Hepatocyte (in vitro differentiated cells): ENCODE results near the gene IL2RA. TPM values are rescaled to one million over a fixed set of nuclear protein-coding genes. Genes with fewer than 3 reads are reported as not detected.
"Not testable (repeated sequence)": the region's sequence is repeated elsewhere in the genome, so short reads cannot be mapped to it uniquely, and the experiment has no call there.

Experiments
- DNase-seq: peaks from one replicate; pipeline ENCODE4 v3.0.0-alpha.2; 2016; ENCODE audit warnings: low spot score
- H2AFZ ChIP-seq: fragments of 200-600 bp; sonication (generic); 2 replicates; pipeline ENCODE4 v1.6.0; 2016; ENCODE audit warnings: antibody characterized with exemption, mild to moderate bottlenecking
- H3K27ac ChIP-seq: fragments of 200-600 bp; sonication (generic); 2 replicates; pipeline ENCODE4 v1.5.1; 2016; ENCODE audit warnings: mild to moderate bottlenecking
- H3K27me3 ChIP-seq: fragments of 200-600 bp; sonication (generic); 2 replicates; pipeline ENCODE4 v1.6.1; 2016
- H3K36me3 ChIP-seq: fragments of 200-600 bp; sonication (generic); replicated peaks from 2 replicates; pipeline ENCODE4 v1.5.1; 2016; ENCODE audit warnings: low read depth; ENCODE audit not compliant: insufficient read depth
- H3K4me1 ChIP-seq: fragments of 200-600 bp; sonication (generic); 2 replicates; pipeline ENCODE4 v1.5.1; 2016; ENCODE audit warnings: mild to moderate bottlenecking, moderate library complexity; ENCODE audit not compliant: insufficient read depth
- H3K4me2 ChIP-seq: fragments of 200-600 bp; sonication (generic); 2 replicates; pipeline ENCODE4 v1.6.0; 2016
- H3K4me3 ChIP-seq: fragments of 200-600 bp; sonication (generic); 2 replicates; pipeline ENCODE4 v1.5.1; 2016; ENCODE audit warnings: mild to moderate bottlenecking
- H3K79me2 ChIP-seq: fragments of 200-600 bp; sonication (generic); 2 replicates; pipeline ENCODE4 v1.6.0; 2017; ENCODE audit warnings: mild to moderate bottlenecking
- H3K9me2 ChIP-seq: fragments of 200-600 bp; sonication (generic); replicated peaks from 2 replicates; pipeline ENCODE4 v1.6.0; 2017; ENCODE audit warnings: mild to moderate bottlenecking; ENCODE audit not compliant: insufficient read depth
- H3K9me3 ChIP-seq: fragments of 200-600 bp; sonication (generic); 2 replicates; pipeline ENCODE4 v1.5.1; 2016; ENCODE audit warnings: low read depth, mild to moderate bottlenecking
- H4K20me1 ChIP-seq: fragments of 200-600 bp; sonication (generic); 2 replicates; pipeline ENCODE4 v1.6.0; 2016; ENCODE audit warnings: mild to moderate bottlenecking; ENCODE audit not compliant: insufficient read depth, poor library complexity, severe bottlenecking
- CTCF ChIP-seq: fragments of 200-600 bp; sonication (generic); IDR thresholded peaks from 2 replicates; pipeline ENCODE4 v1.5.1; 2016; ENCODE audit warnings: antibody characterized with exemption, mild to moderate bottlenecking; ENCODE audit not compliant: poor library complexity
- EZH2 ChIP-seq: fragments of 200-600 bp; sonication (generic); IDR thresholded peaks from 2 replicates; pipeline ENCODE4 v1.6.1; 2016; ENCODE audit warnings: antibody characterized with exemption, mild to moderate bottlenecking, borderline replicate concordance
- EZH2phosphoT487 ChIP-seq: fragments of 200-600 bp; sonication (generic); IDR thresholded peaks from one replicate; pipeline ENCODE4 v1.6.1; 2018; ENCODE audit warnings: antibody characterized with exemption, mild to moderate bottlenecking, low read depth, moderate library complexity; ENCODE audit not compliant: unreplicated experiment, severe bottlenecking
- WGBS: methylation state at CpG from one replicate; pipeline ENCODE4 v1.1.6; 2016; ENCODE audit warnings: low lambda C conversion rate; ENCODE audit errors: missing lambda C conversion rate; 5-methylcytosine and 5-hydroxymethylcytosine counted together
- polyA plus RNA-seq: library from polyadenylated mRNA; unstranded; fragments of >200 nt; fragmentation: Nextera tagmentation; extraction: Ambion mirVana; gene quantifications from 2 replicates; pipeline ENCODE4 v1.2.1, GENCODE V29; 2016
- total RNA-seq: library from RNA; depleted of rRNA; stranded (reverse); fragments of >200 nt; gene quantifications from 2 replicates; pipeline ENCODE4 v1.2.3, GENCODE V29; 2014

The IL2RA gene
- total and polyA plus RNA-seq, 2 experiments from 2014 or later = not detected

- no peak for DNase-seq
- H3K9me2 ChIP-seq = no peaks in the 10 kb centered on the region
- H3K36me3 ChIP-seq = no peaks in the 10 kb centered on the region
- H3K27me3 ChIP-seq = no peaks in the 10 kb centered on the region
- 83% methylated on average over 7 of the region's 7 CpGs for WGBS
- H3K79me2 ChIP-seq = no peaks in the 10 kb centered on the region
- TF ChIP-seq EZH2phosphoT487 = no peak
- no peak for TF ChIP-seq CTCF
- TF ChIP-seq EZH2 = no peak
- H3K4me1 ChIP-seq = no peaks in the 10 kb centered on the region
- no peak overlapping the region for H3K4me2 ChIP-seq
- no peak overlapping the region for H3K4me3 ChIP-seq
- H3K27ac ChIP-seq = no peak overlapping the region
- no peak overlapping the region for H2AFZ ChIP-seq
- no peaks in the 10 kb centered on the region for H4K20me1 ChIP-seq
- H3K9me3 ChIP-seq = no peaks in the 10 kb centered on the region
Measured at GRCh38 chr10:6044060-6044459, 18.1 kb downstream of the IL2RA start.

GRCh38 chr10:6043377-6043776, 18.8 kb downstream of the IL2RA start:
- H3K9me3 ChIP-seq, H4K20me1 ChIP-seq, H3K27ac ChIP-seq, H3K36me3 ChIP-seq, H3K27me3 ChIP-seq, H3K4me3 ChIP-seq, H3K4me2 ChIP-seq, H3K4me1 ChIP-seq, DNase-seq, H2AFZ ChIP-seq, H3K9me2 ChIP-seq, H3K79me2 ChIP-seq: not testable (repeated sequence)
- WGBS = 90% methylated on average over 6 of the region's 6 CpGs

GRCh38 chr10:6040205-6040604, 22.0 kb downstream of the IL2RA start:
- DNase-seq = no peak
- no peaks in the 10 kb centered on the region for H3K27me3 ChIP-seq
- H3K4me1 ChIP-seq = no peaks in the 10 kb centered on the region
- no peaks in the 10 kb centered on the region for H3K79me2 ChIP-seq
- H3K9me3 ChIP-seq = no peaks in the 10 kb centered on the region
- H3K27ac ChIP-seq = no peak overlapping the region
- no peak overlapping the region for H2AFZ ChIP-seq
- TF ChIP-seq CTCF (no peak), EZH2 (no peak), EZH2phosphoT487 (no peak)
- H3K36me3 ChIP-seq = no peaks in the 10 kb centered on the region
- no peak overlapping the region for H3K4me2 ChIP-seq
- H4K20me1 ChIP-seq = no peaks in the 10 kb centered on the region
- no peak overlapping the region for H3K4me3 ChIP-seq
- WGBS = 89% methylated on average over 5 of the region's 5 CpGs
- no peaks in the 10 kb centered on the region for H3K9me2 ChIP-seq

- DNase-seq = no peak
- no peaks in the 10 kb centered on the region for H3K36me3 ChIP-seq
- no peaks in the 10 kb centered on the region for H3K4me1 ChIP-seq
- H3K79me2 ChIP-seq = no peaks in the 10 kb centered on the region
- WGBS = 89% methylated on average over 4 of the region's 4 CpGs
- no peaks in the 10 kb centered on the region for H3K9me2 ChIP-seq
- TF ChIP-seq EZH2phosphoT487 (no peak), CTCF (no peak), EZH2 (no peak)
- H3K4me2 ChIP-seq = no peak overlapping the region
- no peaks in the 10 kb centered on the region for H4K20me1 ChIP-seq
- no peaks in the 10 kb centered on the region for H3K9me3 ChIP-seq
- no peak overlapping the region for H2AFZ ChIP-seq
- no peak overlapping the region for H3K27ac ChIP-seq
- no peaks in the 10 kb centered on the region for H3K27me3 ChIP-seq
- no peak overlapping the region for H3K4me3 ChIP-seq
Measured at GRCh38 chr10:6039711-6040110, 22.5 kb downstream of the IL2RA start.
